A204.1 (cell line): ENCODE data around the gene WDR12.
"Not testable (repeated sequence)": the region's sequence is repeated elsewhere in the genome, so short reads cannot be mapped to it uniquely, and the experiment has no call there.

Experiments used
- FAIRE-seq: peaks from 2 replicates; lab custom pipeline; 2012; peaks lifted over from hg19 to GRCh38; lab: Jason Lieb, UNC

WDR12 gene

GRCh38 chr2:202911512-202912341, at the start of gene WDR12, which contains the start of gene CARF:
TSS of gene WDR12 (minus strand) at chr2:202911673. CDS start at chr2:202911476, 197 bp downstream.
TSS of gene CARF (plus strand) at chr2:202912275. CDS start at chr2:202941903, 29,628 bp downstream.
- peak; percentile 3 for FAIRE-seq

GRCh38 chr2:202960524-202960923, 49.1 kb upstream of the WDR12 start:
- no peak for FAIRE-seq

GRCh38 chr2:202950592-202950991, 39.1 kb upstream of the WDR12 start:
- no peak for FAIRE-seq

- FAIRE-seq = not testable (repeated sequence)
Observed at GRCh38 chr2:202949333-202949732, 37.9 kb upstream of the WDR12 start.

- FAIRE-seq = no peak
Observed at GRCh38 chr2:202945497-202945896, 34.0 kb upstream of the WDR12 start.

GRCh38 chr2:202944816-202945215, 33.3 kb upstream of the WDR12 start:
- FAIRE-seq = no peak

- FAIRE-seq = no peak
Observed at GRCh38 chr2:202944408-202944807, 32.9 kb upstream of the WDR12 start.

- no peak for FAIRE-seq
Observed at GRCh38 chr2:202941771-202942170, 30.3 kb upstream of the WDR12 start.

- no peak for FAIRE-seq
Observed at GRCh38 chr2:202938960-202939359, 27.5 kb upstream of the WDR12 start.

- FAIRE-seq = no peak
Observed at GRCh38 chr2:202934456-202934855, 23.0 kb upstream of the WDR12 start.

- no peak for FAIRE-seq
Observed at GRCh38 chr2:202933958-202934357, 22.5 kb upstream of the WDR12 start.

- no peak for FAIRE-seq
Observed at GRCh38 chr2:202933139-202933510, 21.7 kb upstream of the WDR12 start.

- FAIRE-seq = no peak
Observed at GRCh38 chr2:202932425-202933138, 21.1 kb upstream of the WDR12 start.

- no peak for FAIRE-seq
Observed at GRCh38 chr2:202918860-202919259, 7.4 kb upstream of the WDR12 start.

GRCh38 chr2:202912342-202913201, 1.1 kb upstream of the WDR12 start:
- not testable (repeated sequence) for FAIRE-seq

- FAIRE-seq = no peak
Observed at GRCh38 chr2:202911203-202911511, 316 bp downstream of the WDR12 start.

GRCh38 chr2:202910698-202911097, 775 bp downstream of the WDR12 start:
- FAIRE-seq = no peak

GRCh38 chr2:202910250-202910649, 1.2 kb downstream of the WDR12 start:
- FAIRE-seq = not testable (repeated sequence)

GRCh38 chr2:202909394-202910192, 1.9 kb downstream of the WDR12 start:
- FAIRE-seq = no peak

GRCh38 chr2:202908186-202908585, 3.3 kb downstream of the WDR12 start:
- FAIRE-seq = no peak

- not testable (repeated sequence) for FAIRE-seq
Observed at GRCh38 chr2:202905507-202905906, 6.0 kb downstream of the WDR12 start.

GRCh38 chr2:202885190-202885589, 26.3 kb downstream of the WDR12 start:
- FAIRE-seq = no peak
